HepG2 (cell line): ENCODE measurements around the gene MISP3. TPM values are rescaled to one million over a fixed set of nuclear protein-coding genes. Genes with fewer than 3 reads are reported as not detected.

ENCODE experiments used
- BORCS8-MEF2B ChIP-seq: sonication (generic); formaldehyde crosslinking; IDR thresholded peaks from 2 replicates; pipeline ENCODE4 v1.8.0; 2022; ENCODE audit warnings: mild to moderate bottlenecking, missing genetic modification reagents
- DR1 ChIP-seq: sonication (generic); formaldehyde crosslinking; IDR thresholded peaks from 2 replicates; pipeline ENCODE4 v1.8.0; 2021; ENCODE audit warnings: mild to moderate bottlenecking, missing genetic modification reagents, inconsistent platforms
- FOXO4 ChIP-seq: sonication (generic); formaldehyde crosslinking; conservative IDR thresholded peaks from 2 replicates; pipeline ENCODE4 v1.8.1; 2023; ENCODE audit warnings: missing genetic modification reagents
- HMGA1 ChIP-seq: sonication (generic); formaldehyde crosslinking; conservative IDR thresholded peaks from 2 replicates; pipeline ENCODE4 v1.4.0; 2020; ENCODE audit warnings: missing genetic modification reagents
- MIXL1 ChIP-seq: IDR thresholded peaks from 2 replicates; pipeline ENCODE4 v1.6.1; 2016
- MTA1 ChIP-seq: sonication (generic); formaldehyde crosslinking; IDR thresholded peaks from 2 replicates; pipeline ENCODE4 v1.4.0; 2020; ENCODE audit warnings: missing genetic modification reagents, mild to moderate bottlenecking, borderline replicate concordance
- PLRG1 ChIP-seq: fragments of 450-650 bp; conservative IDR thresholded peaks from 2 replicates; pipeline ENCODE4 v1.6.1; 2016
- POLR2G ChIP-seq: fragments of 200-400 bp; formaldehyde crosslinking; IDR thresholded peaks from 2 replicates; pipeline ENCODE4 v1.6.1; 2018; ENCODE audit warnings: mild to moderate bottlenecking, low read depth, low read length, moderate library complexity
- RNF2 ChIP-seq: fragments of 450-650 bp; conservative IDR thresholded peaks from 2 replicates; pipeline ENCODE4 v1.6.1; 2016; ENCODE audit warnings: low read depth
- SATB2 ChIP-seq: sonication (generic); formaldehyde crosslinking; IDR thresholded peaks from 2 replicates; pipeline ENCODE4 v1.5.0; 2020; ENCODE audit warnings: missing genetic modification reagents
- SMAD1 ChIP-seq: sonication (generic); formaldehyde crosslinking; IDR thresholded peaks from 2 replicates; pipeline ENCODE4 v1.4.0; 2020; ENCODE audit warnings: missing genetic modification reagents, low read depth, mild to moderate bottlenecking, borderline replicate concordance
- SRSF1 ChIP-seq: fragments of 200-400 bp; formaldehyde crosslinking; optimal IDR thresholded peaks from 2 replicates; pipeline ENCODE3; 2017; ENCODE audit warnings: mild to moderate bottlenecking, low read depth, low read length, moderate library complexity
- U2AF2 ChIP-seq: fragments of 200-400 bp; formaldehyde crosslinking; IDR thresholded peaks from 2 replicates; pipeline ENCODE4 v1.6.1; 2017; ENCODE audit warnings: low read depth, mild to moderate bottlenecking, low read length
- ZBTB42 ChIP-seq: sonication (generic); formaldehyde crosslinking; IDR thresholded peaks from 2 replicates; pipeline ENCODE4 v1.5.0; 2020; ENCODE audit warnings: mild to moderate bottlenecking, missing genetic modification reagents
- ZNF256 ChIP-seq: sonication (generic); formaldehyde crosslinking; conservative IDR thresholded peaks from 2 replicates; pipeline ENCODE4 v1.4.0; 2020; ENCODE audit warnings: missing genetic modification reagents
- ZNF333 ChIP-seq: sonication (generic); formaldehyde crosslinking; IDR thresholded peaks from 2 replicates; pipeline ENCODE4 v1.4.0; 2020; ENCODE audit warnings: mild to moderate bottlenecking, missing genetic modification reagents, borderline replicate concordance
- ZNF570 ChIP-seq: sonication (generic); formaldehyde crosslinking; IDR thresholded peaks from 2 replicates; pipeline ENCODE4 v1.4.0; 2020; ENCODE audit warnings: mild to moderate bottlenecking, missing genetic modification reagents, borderline replicate concordance
- ZNF841 ChIP-seq: sonication (generic); formaldehyde crosslinking; IDR thresholded peaks from 2 replicates; pipeline ENCODE4 v1.8.1; 2023; ENCODE audit warnings: missing genetic modification reagents, borderline replicate concordance
- polyA plus RNA-seq, 8 experiments: library from polyadenylated mRNA; depleted of rRNA in 3 of 8; stranded (reverse) in 7 of 8; unstranded in 1 of 8; fragments of >200 nt; fragmentation: Illumina TruSeq in 4 of 8; extraction: Trizol in 4 of 8; gene quantifications; 2 replicates each; pipeline versions ENCODE4 v1.2.1 to v1.2.3, GENCODE V29; 2011 to 2016; ENCODE audit warnings: low read depth in 4 of 8, missing spikeins in 1 of 8, mixed read lengths in 1 of 8; ENCODE audit not compliant: insufficient read depth in 1 of 8
- total RNA-seq, 5 experiments: library from RNA; depleted of rRNA; stranded (reverse); fragments of >200 nt; fragmentation: Illumina TruSeq; extraction: Trizol; gene quantifications; 2 replicates each; pipeline ENCODE4 v1.2.3, GENCODE V29; 2016; ENCODE audit warnings: low read depth in 1 of 5
- TF ChIP-seq, protein P1 (sequence below): sonication (generic); formaldehyde crosslinking; IDR thresholded peaks from one replicate; pipeline ENCODE4 v1.5.1; 2020; ENCODE audit warnings: mild to moderate bottlenecking, missing genetic modification reagents; ENCODE audit errors: not compliant biosample characterization

Gene MISP3
- total and polyA plus RNA-seq, 2 of the 13 experiments (the other 11 are each of a cell fraction or from before 2014, with no cell fraction given): 2.5 to 5.4 TPM

GRCh38 chr19:14073925-14074838, 1.6 kb downstream of the MISP3 start (continued):
- TF ChIP-seq ZNF333 (CRISPR knock-in tag) (no peak), HMGA1 (no peak), ZNF841 (CRISPR knock-in tag) (no peak), ZNF256 (no peak), SRSF1 (peak; percentile 66), MIXL1 (CRISPR knock-in tag) (no peak), POLR2G (peak; percentile 42; the same call in 1 of the 2 replicates), SATB2 (CRISPR knock-in tag) (no peak), SMAD1 (CRISPR knock-in tag) (no peak), U2AF2 (no peak), FOXO4 (CRISPR knock-in tag) (no peak), RNF2 (no peak), PLRG1 (no peak), ZBTB42 (0 out of 2 replicates have a peak, but pooled peaks have one; percentile 4), BORCS8-MEF2B (CRISPR knock-in tag) (no peak), ZNF570 (CRISPR knock-in tag) (no peak), MTA1 (CRISPR knock-in tag) (0 out of 2 replicates have a peak, but pooled peaks have one; percentile 31), DR1 (CRISPR knock-in tag) (0 out of 2 replicates have a peak, but pooled peaks have one; percentile 8)
- TF ChIP-seq, protein P1, sequence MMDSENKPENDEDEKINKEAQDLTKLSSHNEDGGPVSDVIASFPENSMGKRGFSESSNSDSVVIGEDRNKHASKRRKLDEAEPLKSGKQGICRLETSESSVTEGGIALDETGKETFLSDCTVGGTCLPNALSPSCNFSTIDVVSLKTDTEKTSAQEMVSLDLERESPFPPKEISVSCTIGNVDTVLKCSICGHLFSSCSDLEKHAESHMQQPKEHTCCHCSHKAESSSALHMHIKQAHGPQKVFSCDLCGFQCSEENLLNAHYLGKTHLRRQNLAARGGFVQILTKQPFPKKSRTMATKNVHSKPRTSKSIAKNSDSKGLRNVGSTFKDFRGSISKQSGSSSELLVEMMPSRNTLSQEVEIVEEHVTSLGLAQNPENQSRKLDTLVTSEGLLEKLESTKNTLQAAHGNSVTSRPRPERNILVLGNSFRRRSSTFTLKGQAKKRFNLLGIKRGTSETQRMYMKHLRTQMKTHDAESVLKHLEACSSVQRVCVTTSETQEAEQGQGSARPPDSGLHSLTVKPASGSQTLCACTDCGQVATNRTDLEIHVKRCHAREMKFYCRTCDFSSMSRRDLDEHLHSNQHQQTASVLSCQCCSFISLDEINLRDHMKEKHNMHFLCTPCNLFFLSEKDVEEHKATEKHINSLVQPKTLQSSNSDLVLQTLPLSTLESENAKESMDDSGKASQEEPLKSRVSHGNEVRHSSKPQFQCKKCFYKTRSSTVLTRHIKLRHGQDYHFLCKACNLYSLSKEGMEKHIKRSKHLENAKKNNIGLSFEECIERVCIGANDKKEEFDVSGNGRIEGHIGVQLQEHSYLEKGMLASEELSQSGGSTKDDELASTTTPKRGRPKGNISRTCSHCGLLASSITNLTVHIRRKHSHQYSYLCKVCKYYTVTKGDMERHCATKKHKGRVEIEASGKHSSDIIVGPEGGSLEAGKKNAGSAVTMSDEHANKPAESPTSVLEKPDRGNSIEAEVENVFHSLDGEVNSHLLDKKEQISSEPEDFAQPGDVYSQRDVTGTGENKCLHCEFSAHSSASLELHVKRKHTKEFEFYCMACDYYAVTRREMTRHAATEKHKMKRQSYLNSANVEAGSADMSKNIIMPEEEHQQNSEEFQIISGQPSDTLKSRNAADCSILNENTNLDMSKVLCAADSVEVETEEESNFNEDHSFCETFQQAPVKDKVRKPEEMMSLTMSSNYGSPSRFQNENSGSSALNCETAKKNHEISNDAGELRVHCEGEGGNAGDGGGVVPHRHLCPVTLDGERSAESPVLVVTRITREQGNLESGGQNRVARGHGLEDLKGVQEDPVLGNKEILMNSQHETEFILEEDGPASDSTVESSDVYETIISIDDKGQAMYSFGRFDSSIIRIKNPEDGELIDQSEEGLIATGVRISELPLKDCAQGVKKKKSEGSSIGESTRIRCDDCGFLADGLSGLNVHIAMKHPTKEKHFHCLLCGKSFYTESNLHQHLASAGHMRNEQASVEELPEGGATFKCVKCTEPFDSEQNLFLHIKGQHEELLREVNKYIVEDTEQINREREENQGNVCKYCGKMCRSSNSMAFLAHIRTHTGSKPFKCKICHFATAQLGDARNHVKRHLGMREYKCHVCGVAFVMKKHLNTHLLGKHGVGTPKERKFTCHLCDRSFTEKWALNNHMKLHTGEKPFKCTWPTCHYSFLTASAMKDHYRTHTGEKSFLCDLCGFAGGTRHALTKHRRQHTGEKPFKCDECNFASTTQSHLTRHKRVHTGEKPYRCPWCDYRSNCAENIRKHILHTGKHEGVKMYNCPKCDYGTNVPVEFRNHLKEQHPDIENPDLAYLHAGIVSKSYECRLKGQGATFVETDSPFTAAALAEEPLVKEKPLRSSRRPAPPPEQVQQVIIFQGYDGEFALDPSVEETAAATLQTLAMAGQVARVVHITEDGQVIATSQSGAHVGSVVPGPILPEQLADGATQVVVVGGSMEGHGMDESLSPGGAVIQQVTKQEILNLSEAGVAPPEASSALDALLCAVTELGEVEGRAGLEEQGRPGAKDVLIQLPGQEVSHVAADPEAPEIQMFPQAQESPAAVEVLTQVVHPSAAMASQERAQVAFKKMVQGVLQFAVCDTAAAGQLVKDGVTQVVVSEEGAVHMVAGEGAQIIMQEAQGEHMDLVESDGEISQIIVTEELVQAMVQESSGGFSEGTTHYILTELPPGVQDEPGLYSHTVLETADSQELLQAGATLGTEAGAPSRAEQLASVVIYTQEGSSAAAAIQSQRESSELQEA (CRISPR knock-in tag): peak; percentile 54
